GM18498 (cell line): ENCODE data around the gene OR5AC2.
A peak's percentile ranks its signal among the peaks of the same experiment; 100 is the strongest.

Source experiments
- ATAC-seq: cut with Tn5 transposase; IDR thresholded peaks from one replicate; pipeline ENCODE4 v1.9.1; 2021; ENCODE audit warnings: mild to moderate bottlenecking, moderate library complexity; ENCODE audit not compliant: unreplicated experiment

Gene OR5AC2

DNA sequence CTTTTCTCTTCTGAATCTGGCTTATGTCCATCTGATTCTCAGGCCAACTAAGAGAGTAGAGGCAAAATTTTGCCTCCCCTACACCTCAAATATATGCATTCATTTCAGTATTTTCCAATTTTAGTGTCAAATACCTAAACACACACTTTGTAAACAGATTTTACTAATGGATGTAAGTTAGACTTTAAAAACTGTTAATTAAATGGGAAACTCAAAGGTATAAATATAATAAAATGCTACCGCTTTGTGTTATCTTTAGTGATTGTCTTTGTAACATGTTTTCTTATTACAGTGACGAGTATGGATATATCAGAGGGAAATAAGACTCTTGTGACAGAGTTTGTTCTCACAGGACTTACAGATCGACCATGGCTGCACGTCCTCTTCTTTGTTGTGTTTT is at the start of gene OR5AC2:
TSS of gene OR5AC2 (plus strand) at position 301 of the 400 bp plus-strand sequence. CDS start at position 301, 0 bp downstream.
- no peak for ATAC-seq

DNA sequence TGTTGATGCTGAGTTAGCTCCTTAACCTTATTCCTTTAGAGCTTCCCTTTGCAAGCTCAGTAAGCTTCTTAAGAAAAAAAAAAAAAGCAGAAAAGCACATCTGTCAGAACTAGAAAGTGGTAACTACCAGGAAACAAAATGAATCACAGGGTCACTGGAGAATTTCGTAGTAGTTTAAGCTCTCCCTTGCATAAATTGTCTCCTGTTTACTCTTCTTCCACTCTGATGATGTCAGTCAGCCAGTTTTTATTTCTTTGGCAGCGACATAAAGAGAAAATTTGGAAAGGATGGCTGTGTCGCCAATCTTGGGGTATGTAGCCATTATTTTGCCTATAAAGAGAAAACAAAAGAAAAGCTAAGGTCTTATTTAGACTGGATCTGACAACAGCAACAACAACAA is 48.7 kb upstream of the OR5AC2 start:
- ATAC-seq, result no peak

DNA sequence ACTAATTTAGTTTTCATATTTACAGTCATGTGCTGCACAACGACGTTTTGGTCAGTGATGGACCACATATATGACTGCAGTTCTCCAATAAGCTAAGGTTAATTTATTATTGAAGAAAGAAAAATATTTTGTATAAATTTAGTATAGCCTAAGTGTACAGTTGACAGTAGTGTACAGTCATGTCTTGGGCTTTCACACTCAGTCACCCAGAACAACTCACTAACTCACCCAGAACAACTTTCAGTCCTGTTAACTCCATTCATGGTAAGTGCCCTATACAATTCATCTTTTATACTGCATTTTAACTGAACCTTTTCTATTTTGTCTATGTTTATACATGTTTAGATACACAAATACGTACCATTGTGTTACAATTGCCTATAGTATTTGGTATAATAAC is 48.1 kb upstream of the OR5AC2 start:
- peak; percentile 27 for ATAC-seq

DNA sequence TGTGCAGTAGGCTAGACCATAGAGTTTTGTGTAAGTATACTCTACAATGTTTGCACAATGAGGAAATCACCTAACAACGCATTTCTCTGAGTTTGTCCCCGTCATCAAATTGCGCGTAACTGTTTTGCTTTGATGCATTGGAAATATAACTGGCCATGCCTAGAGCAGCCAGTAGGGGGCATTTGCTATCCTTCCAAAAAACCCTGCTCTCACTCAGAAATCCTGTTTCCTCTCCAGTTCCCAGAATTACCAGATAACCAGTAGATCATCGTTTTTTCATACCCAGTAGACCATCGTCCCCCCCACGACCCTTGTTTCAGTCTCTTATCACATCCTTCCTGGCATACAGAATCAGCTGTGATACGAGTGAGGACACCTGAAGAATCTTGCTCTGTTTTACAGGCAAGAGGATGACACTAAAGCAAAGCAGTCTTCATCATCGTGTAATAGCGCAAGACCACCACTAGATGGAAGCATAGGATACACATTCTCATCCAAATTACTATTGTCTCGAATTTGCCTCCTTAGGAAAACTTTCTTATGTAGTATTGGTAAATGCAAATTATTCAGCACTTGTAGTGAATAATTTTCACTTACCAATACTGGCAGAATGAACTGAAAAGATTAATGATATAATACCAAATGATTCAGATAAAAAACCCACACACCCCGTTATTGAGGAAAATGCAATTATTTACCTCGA is 47.5 kb upstream of the OR5AC2 start:
- ATAC-seq, result peak; percentile 96

DNA sequence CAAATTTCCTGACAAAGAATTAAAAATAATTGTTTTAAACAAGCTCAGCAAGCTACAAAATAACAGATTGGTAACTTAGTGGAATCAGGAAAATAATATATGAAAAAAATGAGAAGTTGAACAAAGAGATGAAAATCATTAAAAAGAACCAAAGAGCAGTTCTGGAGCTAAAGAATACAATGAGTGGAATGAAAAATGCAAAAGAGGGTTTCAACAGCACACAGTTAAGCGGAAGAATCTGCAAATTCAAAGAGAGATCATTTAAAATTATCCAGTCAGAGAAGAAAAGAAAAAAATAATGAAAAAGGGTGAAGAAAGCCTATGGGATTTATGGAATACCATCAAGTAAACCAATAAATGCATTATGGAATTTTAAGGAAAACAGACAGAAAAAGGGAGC is 45.6 kb upstream of the OR5AC2 start:
- ATAC-seq, result no peak

DNA sequence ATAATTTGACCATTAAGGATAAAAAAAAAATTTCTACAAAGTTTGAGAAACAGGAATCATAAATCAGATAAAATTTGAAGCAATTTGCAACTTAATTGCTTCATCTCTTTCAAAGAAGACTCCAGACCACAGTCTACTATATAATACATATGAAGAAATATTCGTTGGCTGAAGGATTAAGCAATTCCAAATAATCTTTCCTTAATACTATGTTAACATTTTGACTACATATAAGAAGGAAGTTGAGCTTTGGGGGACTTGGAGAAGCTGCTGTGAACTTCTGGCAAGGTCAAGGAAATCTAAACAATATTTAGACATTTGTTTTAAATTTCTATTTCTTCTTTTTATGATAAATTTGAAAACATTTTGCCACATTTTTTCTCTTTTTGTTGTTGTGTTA is 38.4 kb upstream of the OR5AC2 start:
- no peak for ATAC-seq

GRCh38 chr3:98049271-98049670 is 37.7 kb upstream of the OR5AC2 start:
- no peak for ATAC-seq

GRCh38 chr3:98056035-98056434 is 30.9 kb upstream of the OR5AC2 start:
- no peak for ATAC-seq

GRCh38 chr3:98057631-98058030 is 29.3 kb upstream of the OR5AC2 start:
- ATAC-seq, result no peak

- no peak for ATAC-seq
Observed at GRCh38 chr3:98058244-98058960, 28.6 kb upstream of the OR5AC2 start.

GRCh38 chr3:98068824-98069223 is 18.1 kb upstream of the OR5AC2 start:
- no peak for ATAC-seq

GRCh38 chr3:98070840-98071239 is 16.1 kb upstream of the OR5AC2 start:
- ATAC-seq, result no peak

- no peak for ATAC-seq
Observed at GRCh38 chr3:98073486-98073885, 13.5 kb upstream of the OR5AC2 start.

DNA sequence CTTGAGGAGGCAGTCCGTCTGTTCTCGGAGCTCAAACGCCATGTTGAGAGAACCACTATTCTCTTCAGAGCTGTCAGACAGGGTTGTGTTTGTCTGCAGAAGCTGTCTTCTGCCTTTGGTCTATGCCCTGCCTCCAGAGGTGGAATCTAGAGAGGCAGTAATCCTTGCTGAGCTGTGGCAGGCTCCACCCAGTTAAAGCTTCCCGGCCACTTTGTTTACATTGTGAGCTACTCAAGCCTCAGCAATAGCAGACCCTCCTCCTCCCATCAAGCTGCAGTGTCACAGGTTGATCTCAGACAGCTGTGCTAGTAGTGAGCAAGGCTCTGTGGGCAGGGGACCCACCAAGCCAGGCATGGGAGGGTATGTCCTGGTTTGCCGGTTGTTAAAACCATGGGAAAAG is 8.9 kb downstream of the OR5AC2 start:
- no peak for ATAC-seq

- no peak for ATAC-seq
Observed at GRCh38 chr3:98099848-98100247, 12.9 kb downstream of the OR5AC2 start.

DNA sequence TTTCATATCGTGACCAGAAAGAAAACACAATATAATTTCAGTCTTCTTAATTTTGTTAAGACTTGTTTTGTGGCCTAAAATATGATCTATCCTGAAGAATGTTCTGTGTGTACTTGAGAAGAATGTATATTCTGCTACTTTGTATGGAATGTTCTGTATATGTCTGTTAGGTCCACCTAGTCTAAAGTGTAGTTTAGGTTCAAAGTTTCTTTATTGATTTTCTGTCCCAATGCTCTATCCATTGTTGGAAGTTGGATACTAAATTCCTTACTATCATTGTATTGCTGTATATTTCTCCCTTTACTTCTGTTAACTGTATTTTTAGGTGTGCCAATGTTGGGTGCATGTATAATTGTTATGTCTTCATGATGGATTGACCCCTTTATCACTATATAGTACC is 21.2 kb downstream of the OR5AC2 start:
- ATAC-seq, result no peak

DNA sequence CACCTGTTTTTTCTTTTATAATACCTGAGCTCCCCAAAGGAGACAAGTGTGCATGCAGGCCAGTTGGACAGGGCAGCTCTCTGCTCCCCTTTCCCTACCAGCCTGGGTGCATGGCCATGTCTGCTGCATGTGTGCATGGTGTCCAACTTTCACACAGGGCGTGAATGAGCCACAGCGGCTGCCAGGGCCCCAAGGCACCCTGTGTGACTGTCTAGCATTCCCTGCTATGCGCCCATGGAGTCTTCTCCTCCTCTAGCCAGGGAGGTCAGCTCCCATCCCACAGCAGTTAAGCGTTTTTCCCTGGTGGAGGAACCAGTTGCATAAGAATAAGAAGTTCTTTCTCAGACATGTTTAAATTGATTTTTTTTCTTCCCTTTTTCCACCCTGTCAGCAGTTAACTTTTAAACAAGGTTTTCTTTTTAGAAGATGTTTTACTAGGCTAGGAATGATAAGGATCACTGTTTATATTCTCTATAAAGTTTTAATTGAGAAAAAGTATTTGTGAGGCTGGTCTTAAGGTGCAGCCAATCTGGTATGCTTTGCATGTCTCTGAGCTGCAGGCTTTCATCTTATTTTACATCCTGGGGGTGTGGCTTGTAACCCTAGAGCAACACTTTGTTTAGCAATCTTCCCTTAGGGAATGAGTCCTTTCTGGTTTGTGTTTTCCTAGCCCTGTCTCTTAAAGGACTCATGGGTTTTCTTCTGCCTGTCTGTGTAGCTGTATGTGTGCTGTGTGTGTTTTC is 23.0 kb downstream of the OR5AC2 start:
- no peak for ATAC-seq

DNA sequence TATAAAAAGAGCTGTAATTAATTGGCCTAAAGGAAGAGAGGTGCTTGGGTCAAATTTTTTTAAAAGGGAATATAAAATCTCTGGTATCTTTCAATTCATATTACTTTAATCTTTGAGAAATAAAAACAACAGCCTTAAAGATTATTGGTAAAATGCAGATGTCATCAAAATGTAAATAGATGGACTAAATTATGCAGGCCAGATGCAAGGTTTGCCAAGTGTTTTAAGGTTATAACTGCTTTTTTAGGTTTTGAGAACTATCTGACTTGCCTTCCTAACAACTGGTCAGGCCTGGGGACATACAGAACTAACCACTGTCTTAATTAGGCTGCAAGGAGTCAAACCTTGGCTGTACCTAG is 23.6 kb downstream of the OR5AC2 start:
- no peak for ATAC-seq

GRCh38 chr3:98114264-98114663 is 27.3 kb downstream of the OR5AC2 start:
- ATAC-seq, result no peak

DNA sequence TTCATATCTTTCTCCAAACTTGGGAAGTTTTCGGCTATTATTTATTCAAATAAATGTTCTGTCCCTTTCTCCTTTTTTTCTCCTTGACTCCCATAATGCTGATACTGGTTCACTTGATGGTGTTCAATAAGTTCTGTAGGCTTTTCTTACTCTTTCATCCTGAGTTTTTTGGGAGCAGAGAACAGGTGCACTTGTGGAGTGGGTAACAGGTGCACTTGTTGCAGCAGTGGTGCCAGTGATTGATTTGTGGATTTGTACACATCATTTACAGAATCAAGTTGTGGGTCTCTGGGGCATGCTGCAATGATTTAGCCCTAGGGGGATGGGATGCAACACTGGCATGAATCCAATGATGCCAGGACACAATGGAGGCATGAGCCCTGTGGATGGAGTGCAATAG is 28.7 kb downstream of the OR5AC2 start:
- no peak for ATAC-seq

DNA sequence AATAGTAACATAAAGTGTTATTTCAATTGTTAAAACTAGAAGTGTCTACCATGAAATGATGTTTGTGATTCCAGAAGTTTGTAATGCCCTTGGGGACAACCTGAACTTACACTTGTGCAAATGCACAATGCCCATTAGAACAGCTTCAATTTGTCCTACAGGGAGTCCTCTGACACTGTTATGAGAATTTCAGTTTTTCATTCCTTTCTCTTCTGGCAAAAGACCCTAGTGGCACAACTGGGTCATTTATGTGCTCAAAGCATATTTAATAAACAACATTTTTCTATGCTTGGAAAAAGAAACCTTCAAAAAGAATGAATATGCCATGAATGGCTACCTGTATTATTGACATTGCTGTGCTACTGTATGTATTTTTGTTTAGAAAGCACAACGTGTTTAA is 43.4 kb downstream of the OR5AC2 start, which contains the start of gene OR5H1:
TSS of gene OR5H1 (plus strand) at position 301 of the 400 bp plus-strand sequence. CDS start 1,977 bp downstream, outside the sequence.
- no peak for ATAC-seq

- ATAC-seq, result no peak
Observed at GRCh38 chr3:98136631-98137030, 49.7 kb downstream of the OR5AC2 start.
